ENCODE measurements around the gene YTHDF2.
"Not testable (repeated sequence)": the region's sequence is repeated elsewhere in the genome, so short reads cannot be mapped to it uniquely, and the experiment has no call there.

The YTHDF2 gene

DNA sequence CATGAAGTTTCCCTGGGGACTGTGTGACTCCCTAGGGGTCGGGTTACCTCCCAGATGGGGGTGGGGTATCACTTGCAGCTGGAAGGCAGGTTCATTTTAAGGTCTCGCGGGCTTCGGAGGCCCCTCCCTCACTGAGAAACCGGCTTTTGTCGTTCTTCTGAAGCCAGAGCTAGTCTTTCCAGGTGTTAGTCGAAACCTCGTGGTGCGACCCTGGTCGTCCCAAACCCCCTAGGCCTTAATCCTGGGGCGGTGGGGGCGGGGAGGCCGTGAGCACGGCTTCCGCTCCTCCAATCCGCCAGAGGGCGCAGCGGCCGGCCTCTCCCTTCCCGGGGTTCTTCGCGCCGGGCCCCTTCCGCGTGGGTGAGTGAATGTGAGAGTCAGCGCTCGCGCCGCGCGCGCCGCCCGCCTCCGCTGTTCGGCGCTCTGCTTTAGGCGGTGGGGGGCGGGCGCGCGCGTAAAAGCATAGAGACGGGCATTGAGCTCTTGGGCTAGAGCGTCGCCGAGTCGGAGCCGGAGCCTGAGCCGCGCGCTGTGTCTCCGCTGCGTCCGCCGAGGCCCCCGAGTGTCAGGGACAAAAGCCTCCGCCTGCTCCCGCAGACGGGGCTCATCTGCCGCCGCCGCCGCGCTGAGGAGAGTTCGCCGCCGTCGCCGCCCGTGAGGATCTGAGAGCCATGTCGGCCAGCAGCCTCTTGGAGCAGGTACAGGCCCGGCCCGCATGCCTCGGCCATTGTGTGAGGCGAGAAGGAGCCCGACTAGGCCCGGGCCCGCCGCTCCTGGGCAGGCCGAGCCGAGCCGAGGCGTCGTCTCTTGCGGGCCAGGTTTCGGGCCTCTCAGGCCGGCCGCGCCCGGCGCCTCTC, at the start of gene YTHDF2:
TSS of gene YTHDF2 (plus strand) at position 491 of the 857 bp plus-strand sequence. CDS start at position 672, 181 bp downstream.
- peak; percentile 96 for DNase-seq (ENCODE audit: low read depth in 2 of 2)

DNA sequence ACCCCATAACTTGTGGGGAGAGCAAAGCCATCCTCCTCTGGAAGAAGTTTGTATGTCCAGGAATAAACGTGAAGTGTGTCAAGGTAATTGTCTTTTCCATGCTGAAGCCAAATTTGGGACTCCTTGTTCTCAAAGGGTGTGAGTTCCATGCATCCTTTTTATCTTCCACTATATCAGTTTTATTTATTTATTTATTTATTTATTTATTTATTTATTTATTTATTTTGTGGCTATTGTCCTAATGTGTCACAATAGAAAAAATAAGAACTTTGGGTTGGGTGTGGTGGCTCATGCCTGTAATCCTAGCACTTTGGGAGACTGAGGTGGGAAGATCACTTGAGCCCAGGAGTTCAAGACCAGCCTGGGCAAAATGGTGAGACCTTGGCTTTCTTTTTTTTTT, 45.1 kb upstream of the YTHDF2 start:
- not testable (repeated sequence) for DNase-seq (ENCODE audit: low read depth in 2 of 2)

DNA sequence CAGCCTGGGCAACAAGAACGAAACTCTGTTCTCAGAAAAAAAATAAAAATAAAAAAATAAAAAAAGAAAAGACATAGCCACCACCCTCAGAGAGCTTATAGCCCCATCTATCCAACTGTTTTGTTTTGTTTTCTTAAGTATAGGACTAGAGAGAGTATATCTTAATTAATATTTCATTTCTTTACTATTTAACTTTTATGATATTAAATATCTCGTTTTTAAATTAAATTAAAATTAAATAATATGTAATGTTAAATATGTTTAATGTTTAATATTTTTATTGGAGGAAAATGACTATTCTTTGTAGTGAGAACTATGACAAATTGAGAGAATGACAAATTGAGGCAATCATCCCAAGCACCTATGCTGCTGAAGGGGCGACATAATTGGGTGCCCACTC, 33.1 kb upstream of the YTHDF2 start:
- no peak for DNase-seq (ENCODE audit: low read depth in 2 of 2)

DNA sequence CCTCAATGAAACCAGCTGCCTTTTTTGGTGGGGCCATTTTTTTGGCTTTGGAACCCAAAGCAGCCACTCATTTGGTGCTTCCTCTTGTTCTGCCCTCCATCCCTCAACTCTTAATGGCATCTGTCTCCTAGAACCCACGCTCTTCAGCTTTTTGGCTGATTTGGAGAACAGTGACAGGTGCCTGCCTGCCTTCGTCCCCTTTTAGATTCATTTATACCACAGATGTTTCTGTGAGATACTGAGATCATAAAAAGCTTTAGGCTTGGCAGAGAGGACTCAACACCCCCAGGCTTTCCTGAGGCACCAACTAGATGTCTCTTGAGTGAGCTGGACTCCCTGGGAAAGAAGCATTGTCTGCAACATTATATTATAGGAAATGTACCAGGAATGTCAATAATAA, 20.4 kb upstream of the YTHDF2 start:
- DNase-seq (ENCODE audit: low read depth in 2 of 2): no peak

DNA sequence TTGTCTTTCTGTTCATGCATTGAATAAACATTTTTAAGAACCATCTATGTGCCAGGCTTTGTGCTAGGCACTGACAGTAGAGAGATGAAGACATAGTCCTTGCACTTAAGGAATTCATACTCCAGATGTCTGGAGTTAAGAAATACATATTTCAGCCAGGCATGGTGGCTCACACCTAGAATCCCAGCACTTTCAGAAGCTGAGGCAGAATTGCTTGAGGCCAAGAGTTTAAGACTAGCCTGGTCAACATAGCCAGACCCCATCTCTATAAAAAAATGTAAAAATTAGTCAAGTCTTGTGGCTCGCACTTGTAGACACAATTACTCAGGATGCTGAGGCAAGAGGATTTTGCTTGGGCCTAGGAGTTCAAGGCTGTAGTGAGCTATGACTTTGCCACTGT, 18.6 kb upstream of the YTHDF2 start:
- no peak for DNase-seq (ENCODE audit: low read depth in 2 of 2)

DNA sequence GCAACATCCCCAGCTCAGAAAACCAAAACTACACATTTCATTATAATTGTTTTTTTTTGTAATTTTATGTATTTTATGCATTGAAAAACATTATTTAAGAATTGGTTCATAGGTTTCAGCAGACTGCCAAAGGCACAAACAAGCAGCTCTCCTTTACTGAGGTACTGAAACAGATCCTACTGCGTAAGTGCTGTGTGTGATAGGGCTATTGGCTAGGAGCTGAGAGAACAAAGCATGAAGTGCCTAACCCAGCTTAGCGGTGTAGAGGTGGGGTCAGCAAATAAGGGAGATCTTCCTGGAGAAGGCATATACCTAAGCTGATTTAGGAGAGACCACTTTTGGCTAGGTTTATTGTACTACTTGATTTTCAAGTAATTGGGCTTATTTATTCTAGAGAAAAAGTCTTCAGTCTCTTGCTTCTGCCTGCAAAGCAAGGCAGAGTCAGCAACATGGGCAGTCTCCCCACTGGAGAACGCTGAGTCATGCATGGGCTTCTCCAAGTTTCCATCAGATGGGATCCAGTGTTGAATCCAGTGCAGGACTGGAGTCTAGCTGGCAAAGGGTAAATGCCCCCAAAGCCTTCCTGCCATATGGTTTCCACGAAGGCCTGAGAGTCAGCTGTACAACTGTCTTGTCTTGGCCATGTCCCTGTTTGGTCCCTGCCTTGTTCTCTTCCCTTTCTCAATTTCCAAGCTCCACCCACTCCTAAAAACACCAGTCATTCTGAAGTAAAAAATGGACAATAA, 18.0 kb upstream of the YTHDF2 start:
- DNase-seq (ENCODE audit: low read depth in 2 of 2): no peak

DNA sequence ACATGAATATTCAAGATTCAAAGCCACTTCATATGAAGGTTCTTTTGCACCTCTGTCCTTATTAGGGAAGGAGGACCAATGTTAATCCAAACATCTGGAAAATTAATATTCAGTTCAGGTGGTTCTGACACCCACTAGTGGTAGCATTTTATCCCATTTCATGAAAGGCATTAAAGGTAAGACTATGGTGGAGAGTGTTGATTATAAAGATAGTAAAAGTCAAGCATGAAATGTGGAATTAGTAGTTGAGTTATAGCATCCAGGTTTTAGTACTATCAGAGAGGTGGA, 17.5 kb upstream of the YTHDF2 start:
- DNase-seq (ENCODE audit: low read depth in 2 of 2): no peak

DNA sequence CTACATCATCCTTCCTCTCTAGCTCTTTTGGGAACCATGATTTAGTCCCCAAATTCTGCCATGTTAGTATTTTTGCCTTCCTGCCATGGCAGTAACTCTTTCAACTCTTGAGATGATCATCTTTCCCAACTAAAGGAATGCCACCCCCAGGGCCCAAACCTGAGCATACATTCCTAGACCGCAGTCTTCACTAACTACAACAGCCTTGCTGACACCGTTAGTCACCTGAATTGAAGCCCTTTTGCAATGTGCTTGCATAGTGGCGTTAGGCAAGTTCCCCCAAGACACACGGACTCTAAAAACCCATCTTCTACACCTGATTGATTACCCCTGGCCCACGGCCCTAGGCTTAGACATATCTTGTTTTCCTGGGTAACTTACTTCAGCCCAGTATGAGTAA, 16.4 kb upstream of the YTHDF2 start:
- no peak for DNase-seq (ENCODE audit: low read depth in 2 of 2)

DNA sequence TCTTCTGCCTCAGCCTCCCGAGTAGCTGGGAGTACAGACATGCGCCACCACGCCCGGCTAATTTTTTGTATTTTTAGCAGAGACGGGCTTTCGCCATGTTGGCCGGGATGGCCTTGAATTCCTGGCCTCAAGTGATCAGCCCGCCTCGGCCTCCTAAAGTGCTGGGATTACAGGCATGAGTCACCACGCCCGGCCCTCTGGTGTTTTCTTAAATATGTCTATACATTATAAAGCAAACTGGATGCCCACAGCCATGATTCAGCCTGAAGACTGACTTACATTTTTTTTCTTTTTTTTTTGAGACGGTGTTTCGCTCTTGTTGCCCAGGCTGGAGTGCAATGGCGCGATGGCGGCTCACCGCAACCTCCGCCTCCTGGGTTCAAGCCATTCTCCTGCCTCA, 14.8 kb upstream of the YTHDF2 start:
- not testable (repeated sequence) for DNase-seq (ENCODE audit: low read depth in 2 of 2)

DNA sequence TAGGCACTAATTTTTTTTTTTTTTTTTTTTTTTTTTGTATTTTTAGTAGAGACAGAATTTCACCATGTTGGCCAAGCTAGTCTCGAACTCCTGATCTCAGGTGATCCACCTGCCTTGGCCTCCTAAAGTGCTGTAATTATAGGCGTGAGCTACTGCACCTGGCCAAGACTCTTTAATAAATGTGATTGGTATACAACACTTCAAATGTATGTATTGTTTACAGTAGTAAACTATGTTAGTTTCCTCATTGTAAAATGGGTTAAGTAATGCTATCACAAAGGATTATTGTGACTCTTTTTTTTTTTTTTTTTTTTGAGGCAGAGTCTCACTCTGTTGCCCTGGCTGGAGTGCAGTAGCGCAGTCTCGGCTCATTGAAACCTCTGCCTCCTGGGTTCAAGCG, 11.4 kb upstream of the YTHDF2 start:
- DNase-seq (ENCODE audit: low read depth in 2 of 2): not testable (repeated sequence)

DNA sequence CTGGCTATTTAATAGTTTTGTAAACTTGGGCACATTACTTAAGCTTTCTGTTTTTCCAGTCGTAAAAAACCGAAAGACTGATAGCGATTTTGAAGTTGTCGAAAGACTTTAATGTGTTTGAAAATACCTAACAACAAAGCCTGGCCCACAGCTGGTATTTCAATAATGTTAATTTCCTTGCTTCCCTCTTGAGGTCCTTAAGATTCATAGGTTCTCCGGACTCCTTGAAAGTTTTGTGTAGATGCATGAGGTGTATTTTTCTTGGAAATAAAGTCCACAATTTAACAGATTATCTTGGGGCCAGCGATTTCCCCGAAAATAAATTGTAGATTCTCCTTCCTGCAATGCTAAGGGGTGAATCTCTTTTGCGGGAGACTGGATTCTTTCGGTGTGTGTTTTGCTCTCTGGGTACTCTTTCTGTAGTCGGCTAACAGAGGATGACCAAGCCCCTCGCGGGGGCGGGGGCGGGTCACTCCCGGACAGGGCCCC, 735 bp upstream of the YTHDF2 start:
- no peak for DNase-seq (ENCODE audit: low read depth in 2 of 2)

DNA sequence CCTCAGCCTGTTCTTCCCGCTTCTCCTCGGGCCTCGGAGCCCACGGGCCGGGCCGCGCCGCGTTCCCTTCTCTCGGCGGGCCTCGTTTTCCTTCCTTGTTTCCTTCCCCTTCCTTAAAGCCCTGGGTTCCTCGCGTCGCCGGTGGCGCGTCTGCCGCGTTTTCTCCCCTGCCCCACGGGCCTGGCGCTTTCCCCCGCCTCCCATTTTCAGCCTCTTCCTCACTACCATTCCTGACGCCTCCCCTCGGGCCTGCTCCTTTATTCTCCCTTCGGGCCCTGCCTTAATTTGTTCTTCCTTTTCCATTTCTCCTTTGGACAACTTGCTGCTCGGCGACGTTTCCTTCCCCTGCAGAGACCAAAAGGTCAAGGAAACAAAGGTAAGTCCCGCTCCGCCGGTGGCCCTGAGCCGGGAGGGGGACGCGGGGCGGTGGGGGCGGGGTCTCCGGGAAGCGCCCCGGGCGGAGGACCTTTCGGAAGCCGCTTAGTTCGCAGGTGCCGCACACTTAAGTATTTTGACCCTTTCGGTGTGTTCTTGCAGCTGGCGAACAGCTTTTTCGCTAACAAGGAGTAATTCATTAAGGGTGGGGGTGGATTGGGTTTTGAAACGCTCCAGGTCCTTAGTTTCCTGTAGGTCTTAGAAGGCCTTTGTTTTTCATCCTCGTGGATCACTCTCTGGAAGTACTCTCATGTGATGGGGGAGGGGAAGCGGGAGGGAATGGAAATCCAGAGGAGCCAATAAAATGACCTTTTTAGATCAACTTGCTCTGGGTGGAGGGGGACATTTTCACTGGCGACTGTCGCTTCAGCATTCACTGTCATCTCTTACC, 780 bp downstream of the YTHDF2 start:
- DNase-seq (ENCODE audit: low read depth in 2 of 2): peak; percentile 10 to 20

DNA sequence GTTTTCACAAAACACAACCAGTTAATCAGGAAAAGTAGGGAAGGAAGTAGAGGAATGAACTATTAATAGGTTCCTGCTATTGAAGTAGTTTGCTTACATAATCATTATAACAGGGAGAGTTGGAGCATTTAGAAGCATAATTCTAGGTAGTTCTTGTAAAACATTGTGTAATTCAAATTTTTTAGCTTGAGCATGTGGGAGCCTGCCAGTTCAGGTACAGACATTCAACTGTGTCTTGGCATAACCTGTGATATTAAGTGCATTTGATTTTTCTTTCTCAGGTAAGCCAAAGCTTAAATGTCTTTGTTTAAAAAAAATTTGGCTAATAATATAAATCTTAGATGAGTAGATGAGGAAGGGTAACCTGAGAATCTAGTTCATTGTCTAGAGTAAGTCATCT, 3.4 kb downstream of the YTHDF2 start:
- no peak for DNase-seq (ENCODE audit: low read depth in 2 of 2)

DNA sequence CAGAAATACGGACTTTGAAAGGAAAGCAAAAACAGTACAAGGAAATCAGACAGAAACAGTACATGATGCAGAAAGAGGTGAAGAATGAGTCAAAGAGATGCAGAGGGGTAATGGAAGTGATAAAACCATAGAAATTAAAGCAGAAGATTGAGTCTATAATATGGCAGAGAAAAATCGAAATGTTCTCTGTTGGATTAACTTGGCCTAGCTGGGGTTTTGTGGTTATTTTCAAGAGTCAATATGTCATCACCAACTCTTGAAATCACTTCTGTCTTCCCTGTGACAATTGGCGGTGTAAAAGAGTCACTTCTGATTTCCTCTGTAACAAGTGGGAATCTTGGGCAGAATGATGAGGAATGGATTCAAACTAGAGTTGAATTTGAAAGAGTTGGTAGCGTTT, 7.4 kb downstream of the YTHDF2 start:
- no peak for DNase-seq (ENCODE audit: low read depth in 2 of 2)

DNA sequence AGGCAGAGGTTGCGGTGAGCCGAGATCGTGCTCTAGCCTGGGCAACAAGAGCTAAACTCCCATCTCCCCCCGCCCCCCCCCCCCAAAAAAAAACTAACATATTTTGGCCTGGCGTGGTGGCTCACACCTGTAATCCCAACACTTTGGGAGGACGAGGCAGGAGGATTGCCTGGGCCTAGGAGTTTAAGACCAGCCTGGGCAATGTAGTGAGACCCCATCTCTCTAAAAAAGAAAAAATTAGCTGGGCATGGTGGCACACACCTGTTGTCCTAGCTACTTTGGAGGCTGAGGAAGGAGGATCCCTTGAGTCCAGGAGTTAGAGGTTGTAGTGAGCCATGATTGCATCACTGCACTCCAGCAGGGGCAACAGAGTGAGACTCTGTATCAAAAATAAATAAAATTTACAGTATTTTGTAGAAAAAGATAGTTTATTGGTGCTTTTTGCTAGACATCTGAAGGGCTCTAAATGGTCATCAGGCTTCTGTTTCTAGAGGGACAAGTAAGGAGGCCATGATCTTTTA, 9.0 kb downstream of the YTHDF2 start:
- no peak for DNase-seq (ENCODE audit: low read depth in 2 of 2)

DNA sequence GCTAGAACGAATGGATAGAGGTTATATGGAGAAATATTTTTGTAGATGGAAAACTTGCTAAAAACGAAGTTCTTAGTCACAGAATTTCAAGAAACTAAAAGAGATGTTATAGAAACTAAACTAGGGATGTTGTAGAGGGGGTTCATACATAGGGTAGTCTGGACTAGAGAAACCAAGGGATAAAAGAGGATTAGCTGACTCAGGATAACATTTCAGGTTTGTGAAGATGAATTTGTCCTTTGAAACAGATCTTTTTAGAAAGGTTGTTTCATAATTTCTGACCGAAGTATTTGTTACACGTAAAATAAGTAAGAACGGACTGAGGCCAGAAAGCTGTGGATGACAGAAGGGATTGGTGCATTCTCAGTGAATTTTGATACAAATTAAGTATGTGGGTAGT, 13.6 kb downstream of the YTHDF2 start:
- no peak for DNase-seq (ENCODE audit: low read depth in 2 of 2)

DNA sequence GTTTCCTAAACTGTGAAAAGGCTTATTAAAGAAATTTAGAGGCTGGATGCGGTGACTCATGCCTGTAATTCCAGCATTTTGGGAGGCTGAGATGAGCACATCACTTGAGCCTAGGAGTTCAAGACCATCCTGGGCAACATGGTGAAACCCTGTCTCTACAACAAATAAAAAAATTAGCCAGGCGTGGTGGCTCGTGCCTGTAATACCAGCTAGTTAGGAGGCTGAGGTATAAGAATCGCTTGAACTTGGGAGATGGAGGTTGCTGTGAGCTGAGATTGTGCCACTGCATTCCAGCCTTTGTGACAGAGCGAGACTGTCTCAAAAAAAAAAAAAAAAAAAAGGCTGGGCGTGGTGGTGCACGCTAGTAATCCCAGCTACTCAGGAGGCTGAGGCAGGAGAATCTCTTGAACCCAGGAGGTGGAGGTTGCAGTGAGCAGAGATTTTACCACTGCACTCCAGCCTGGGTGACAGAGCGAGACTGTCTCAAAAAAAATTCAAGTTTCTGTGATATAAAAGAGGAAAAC, 14.1 kb downstream of the YTHDF2 start:
- DNase-seq (ENCODE audit: low read depth in 2 of 2): not testable (repeated sequence)

DNA sequence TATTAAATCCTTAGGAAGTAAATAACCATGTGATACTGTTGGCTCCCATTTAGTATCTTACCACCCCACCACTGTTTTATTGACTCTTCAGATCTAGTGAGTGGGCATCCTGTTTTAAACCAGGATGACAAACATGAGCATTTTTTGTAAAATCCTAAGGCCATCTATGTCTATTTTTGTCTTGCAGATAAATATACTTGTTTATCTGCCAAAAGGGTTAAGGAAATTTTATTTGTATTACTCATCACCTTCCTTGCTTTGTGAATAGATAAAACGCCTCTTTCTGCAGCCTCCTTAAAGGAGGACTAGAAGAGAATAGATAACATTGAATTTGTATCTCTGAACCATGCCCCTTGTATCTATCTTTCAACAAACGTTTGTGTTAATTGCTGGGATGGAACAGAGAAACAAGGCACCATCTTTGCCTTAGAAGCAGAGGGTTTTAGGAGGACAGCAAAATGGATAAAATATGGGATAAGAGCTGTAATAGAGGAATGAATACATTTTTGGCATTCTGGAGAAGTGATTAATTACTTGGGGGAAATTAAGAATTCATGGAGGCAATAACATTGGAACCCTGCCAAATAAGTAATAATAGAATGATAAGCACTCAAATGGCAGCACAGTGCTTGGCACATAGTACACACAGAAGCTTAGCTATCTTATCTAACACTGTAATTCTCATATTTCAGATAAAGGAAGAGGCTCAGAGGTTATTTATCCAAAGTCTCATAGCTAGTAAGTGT, 14.7 kb downstream of the YTHDF2 start:
- no peak for DNase-seq (ENCODE audit: low read depth in 2 of 2)

DNA sequence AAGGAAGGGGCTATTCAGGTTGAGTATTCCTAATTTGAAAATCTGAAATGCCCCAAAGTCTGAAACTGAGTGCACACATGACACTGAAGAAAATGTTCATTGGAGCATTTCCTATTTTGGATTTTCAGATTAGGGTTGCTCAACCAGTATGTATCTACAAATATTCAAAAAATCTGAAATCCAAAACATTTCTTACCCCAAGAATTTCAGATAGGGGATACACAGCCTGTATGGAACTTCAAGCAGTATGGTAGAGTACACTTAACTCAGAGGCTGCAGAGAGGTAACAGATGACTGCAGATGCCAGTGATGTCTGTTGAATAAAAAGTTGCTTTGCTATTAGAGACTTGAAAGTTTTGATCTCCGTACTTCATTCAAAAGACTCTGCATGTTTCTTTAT, 19.0 kb downstream of the YTHDF2 start:
- no peak for DNase-seq (ENCODE audit: low read depth in 2 of 2)

DNA sequence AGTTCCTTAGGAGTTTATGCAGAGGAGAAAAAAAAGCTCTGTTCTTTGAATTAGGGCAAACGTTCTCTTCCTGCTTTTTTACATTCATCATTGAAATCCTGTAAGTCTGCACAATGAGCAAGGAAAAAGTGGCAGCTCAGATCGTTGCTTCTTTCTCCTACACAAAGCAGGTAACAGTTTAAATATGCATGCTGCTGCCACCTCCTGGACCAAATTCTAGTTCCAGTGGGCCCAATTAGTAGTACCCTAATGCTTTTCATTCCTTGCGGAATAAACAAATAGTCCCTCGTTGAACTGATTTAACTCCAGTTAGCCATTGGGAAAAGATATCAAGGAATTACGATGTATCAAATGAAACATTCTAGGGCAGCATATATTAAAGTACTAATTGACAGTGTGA, 20.1 kb downstream of the YTHDF2 start:
- DNase-seq (ENCODE audit: low read depth in 2 of 2): no peak

DNA sequence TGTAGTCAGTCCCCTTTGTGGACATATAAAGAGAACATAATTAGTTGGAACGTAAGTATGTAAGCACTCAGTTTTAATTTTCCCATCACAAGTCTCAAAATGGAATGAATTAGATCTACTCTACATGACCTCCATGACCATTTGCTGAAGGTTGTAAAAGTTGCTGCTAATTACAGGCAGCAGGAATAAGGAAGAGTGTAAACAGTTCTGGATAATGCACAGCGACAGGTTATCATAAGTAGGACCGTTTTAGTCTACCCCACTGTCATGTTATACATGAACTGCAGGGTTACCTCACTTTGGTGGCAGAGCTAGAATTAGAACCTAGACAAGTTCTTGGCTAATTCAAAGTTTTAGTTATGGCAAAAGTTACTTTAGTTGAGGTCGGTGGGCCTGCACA, 21.7 kb downstream of the YTHDF2 start:
- no peak for DNase-seq (ENCODE audit: low read depth in 2 of 2)

All from stimulated activated CD8-positive, alpha-beta memory T cell treated with anti-CD3 and anti-CD28 coated beads, Interleukin-2, amount 100 ng/mL, for 1 hour (primary cell).